GM12892 (cell line): ENCODE data around the gene SUPT3H.

Experiments used
- POLR2A ChIP-seq: IDR thresholded peaks from 2 replicates; pipeline ENCODE4 v1.6.1; 2011; ENCODE audit warnings: low read depth, low read length, control low read depth
- POLR2AphosphoS5 ChIP-seq: IDR thresholded peaks from 2 replicates; pipeline ENCODE4 v1.6.1; 2011; ENCODE audit warnings: low read depth, low read length, control low read depth
- TAF1 ChIP-seq: IDR thresholded peaks from 2 replicates; pipeline ENCODE4 v1.6.1; 2011; ENCODE audit warnings: low read depth, mild to moderate bottlenecking, control low read depth, low read length, borderline replicate concordance

DNA sequence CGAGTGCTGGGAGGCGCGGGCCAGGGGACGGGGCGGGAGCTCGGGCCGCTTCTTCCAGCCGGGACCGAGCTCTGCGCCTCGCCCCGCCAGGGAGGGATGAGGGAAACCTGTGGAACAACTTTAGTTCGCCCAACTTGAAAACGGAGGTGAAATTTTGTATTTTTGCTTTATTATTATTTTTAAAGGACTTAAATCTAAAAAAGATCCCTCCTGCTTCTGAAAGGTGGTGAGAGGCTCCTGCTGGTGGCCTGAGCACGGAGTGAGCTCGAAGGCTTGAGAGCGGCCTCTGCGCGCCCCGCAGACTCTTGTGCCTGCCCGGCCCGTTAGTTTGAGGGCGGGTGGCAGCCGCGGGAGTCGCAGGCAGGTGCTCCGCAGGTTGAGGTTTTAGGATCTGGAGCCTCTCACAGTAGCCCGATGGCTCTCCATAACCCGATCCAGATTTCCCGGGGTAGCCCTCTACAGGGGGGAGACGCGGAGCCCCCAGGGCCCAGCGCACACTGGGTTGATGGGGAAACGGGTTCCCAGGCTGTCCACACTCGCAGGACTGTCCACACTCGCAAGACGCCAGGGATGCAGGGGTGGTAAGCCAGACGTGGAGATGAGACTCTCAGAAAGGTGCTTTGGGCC, 46.2 kb upstream of the SUPT3H start:
- TF ChIP-seq POLR2AphosphoS5 = no peak
- no peak for TF ChIP-seq TAF1
- TF ChIP-seq POLR2A = no peak
